GM23338 (cell line): ENCODE measurements around the gene ATG16L2. TPM values are rescaled to one million over a fixed set of nuclear protein-coding genes. Genes with fewer than 3 reads are reported as not detected.

Experiments used
- ATAC-seq: fragments of 200-7000 bp; cut with Tn5 transposase; 3 replicates; pipeline ENCODE4 v1.9.1; 2020
- DNase-seq: peaks from one replicate; pipeline ENCODE4 v3.0.0-alpha.2; 2015; ENCODE audit warnings: low spot score
- H2AFZ ChIP-seq: fragments of 200-600 bp; sonication (generic); 2 replicates; pipeline ENCODE4 v1.8.0; 2016; ENCODE audit warnings: antibody characterized with exemption, mild to moderate bottlenecking, moderate library complexity
- H3F3A ChIP-seq: fragments of 200-600 bp; sonication (generic); replicated peaks from 2 replicates; pipeline ENCODE4 v1.8.0; 2017; ENCODE audit warnings: antibody characterized with exemption, mixed run types, low read depth
- H3K27ac ChIP-seq: fragments of 200-600 bp; sonication (generic); 2 replicates; pipeline ENCODE4 v1.6.1; 2016; ENCODE audit warnings: low read depth
- H3K27me3 ChIP-seq: fragments of 200-600 bp; sonication (generic); 2 replicates; pipeline ENCODE4 v1.8.0; 2016; ENCODE audit warnings: mild to moderate bottlenecking, mixed run types, moderate library complexity; ENCODE audit not compliant: insufficient read depth
- H3K36me3 ChIP-seq: fragments of 200-600 bp; sonication (generic); 2 replicates; pipeline ENCODE4 v1.8.0; 2016; ENCODE audit warnings: mild to moderate bottlenecking; ENCODE audit not compliant: insufficient read depth
- H3K4me1 ChIP-seq: fragments of 200-600 bp; sonication (generic); 2 replicates; pipeline ENCODE4 v1.8.0; 2016; ENCODE audit warnings: mild to moderate bottlenecking, moderate library complexity; ENCODE audit not compliant: insufficient read depth
- H3K4me2 ChIP-seq: fragments of 200-600 bp; sonication (generic); 2 replicates; pipeline ENCODE4 v1.7.1; 2017; ENCODE audit warnings: mixed run types
- H3K4me3 ChIP-seq: fragments of 200-600 bp; sonication (generic); 2 replicates; pipeline ENCODE4 v1.6.1; 2016; ENCODE audit warnings: mixed run types
- H3K79me2 ChIP-seq: fragments of 200-600 bp; sonication (generic); replicated peaks from 2 replicates; pipeline ENCODE4 v1.8.0; 2017; ENCODE audit warnings: mild to moderate bottlenecking; ENCODE audit not compliant: insufficient read depth
- H3K9me2 ChIP-seq: fragments of 200-600 bp; sonication (generic); 2 replicates; pipeline ENCODE4 v1.8.0; 2017; ENCODE audit not compliant: insufficient read depth
- H4K20me1 ChIP-seq: fragments of 200-600 bp; sonication (generic); replicated peaks from 2 replicates; pipeline ENCODE4 v1.8.0; 2017; ENCODE audit warnings: mild to moderate bottlenecking; ENCODE audit not compliant: insufficient read depth
- H3K27ac Mint-ChIP-seq: 2 replicates; pipeline ENCODE4 v1.8.0; 2020; ENCODE audit warnings: inconsistent platforms, mild to moderate bottlenecking, moderate library complexity, mixed read lengths
- H3K27me3 Mint-ChIP-seq: 3 replicates; pipeline ENCODE4 v1.8.0; 2022; ENCODE audit warnings: low read depth, mild to moderate bottlenecking, moderate library complexity, mixed read lengths, inconsistent platforms; ENCODE audit not compliant: insufficient read depth, poor library complexity
- H3K36me3 Mint-ChIP-seq: 3 replicates; pipeline ENCODE4 v1.8.0; 2021; ENCODE audit warnings: low read depth, mild to moderate bottlenecking, inconsistent platforms, moderate library complexity, mixed read lengths
- H3K4me1 Mint-ChIP-seq: 3 replicates; pipeline ENCODE4 v1.8.0; 2020; ENCODE audit warnings: mild to moderate bottlenecking, inconsistent platforms, mixed read lengths
- H3K4me3 Mint-ChIP-seq: 3 replicates; pipeline ENCODE4 v1.8.0; 2021; ENCODE audit warnings: moderate library complexity, mild to moderate bottlenecking, inconsistent platforms, mixed read lengths
- H3K9me3 Mint-ChIP-seq: 3 replicates; pipeline ENCODE4 v1.8.0; 2020; ENCODE audit warnings: moderate library complexity, mild to moderate bottlenecking, inconsistent platforms, mixed read lengths
- CREB1 ChIP-seq: fragments of 250-450 bp; sonication (Bioruptor Pico); IDR thresholded peaks from 2 replicates; pipeline ENCODE4 v1.5.0; 2020; ENCODE audit warnings: low read depth, mild to moderate bottlenecking, moderate library complexity
- CTCF ChIP-seq, 2 experiments: fragments of 200-600 bp in 1 of 2; sonication (generic) in 1 of 2; conservative IDR thresholded peaks; 2 replicates each; pipeline versions ENCODE4 v1.5.1 to v1.6.1; 2016 to 2017; ENCODE audit warnings: antibody characterized with exemption in 2 of 2, low read depth in 2 of 2, mild to moderate bottlenecking in 2 of 2, moderate library complexity in 1 of 2
- EZH2 ChIP-seq: fragments of 200-600 bp; sonication (generic); IDR thresholded peaks from one replicate; pipeline ENCODE4 v1.8.0; 2017; ENCODE audit warnings: antibody characterized with exemption, mild to moderate bottlenecking, low read depth; ENCODE audit not compliant: unreplicated experiment
- EZH2phosphoT487 ChIP-seq: fragments of 200-600 bp; sonication (generic); IDR thresholded peaks from one replicate; pipeline ENCODE4 v1.8.1; 2018; ENCODE audit warnings: antibody characterized with exemption; ENCODE audit not compliant: unreplicated experiment
- JUNB ChIP-seq: IDR thresholded peaks from one replicate; pipeline ENCODE4 v1.6.1; 2016; ENCODE audit warnings: antibody characterized with exemption; ENCODE audit not compliant: unreplicated experiment
- NANOG ChIP-seq: IDR thresholded peaks from 2 replicates; pipeline ENCODE4 v1.6.1; 2016; ENCODE audit warnings: antibody characterized with exemption, borderline replicate concordance
- POLR2AphosphoS5 ChIP-seq: IDR thresholded peaks from 2 replicates; pipeline ENCODE4 v1.6.1; 2016; ENCODE audit warnings: antibody characterized with exemption, low read depth
- STAT1 ChIP-seq: IDR thresholded peaks from one replicate; pipeline ENCODE4 v1.6.1; 2016; ENCODE audit warnings: antibody characterized with exemption; ENCODE audit not compliant: unreplicated experiment
- ZNF114 ChIP-seq: fragments of 250-450 bp; sonication (Bioruptor Pico); IDR thresholded peaks from 2 replicates; pipeline ENCODE4 v1.5.0; 2020; ENCODE audit warnings: mild to moderate bottlenecking, moderate library complexity
- ZNF331 ChIP-seq: fragments of 250-450 bp; sonication (Bioruptor Pico); IDR thresholded peaks from 2 replicates; pipeline ENCODE4 v1.5.0; 2020; ENCODE audit warnings: low read depth, mild to moderate bottlenecking, moderate library complexity
- polyA plus RNA-seq: library from polyadenylated mRNA; unstranded; fragments of >200 nt; fragmentation: Nextera tagmentation; extraction: Ambion mirVana; gene quantifications from 2 replicates; pipeline ENCODE4 v1.2.1, GENCODE V29; 2016
- total RNA-seq: library from RNA; depleted of rRNA; stranded (reverse); fragments of >200 nt; shearing (Covaris generic); gene quantifications from 2 replicates; pipeline ENCODE4 v1.2.3, GENCODE V29; 2014
- TF ChIP-seq, protein P1 (sequence below): IDR thresholded peaks from 2 replicates; pipeline ENCODE4 v1.6.1; 2016; ENCODE audit warnings: antibody characterized with exemption
- TF ChIP-seq, protein P2 (sequence below): fragments of 250-450 bp; sonication (Bioruptor Pico); IDR thresholded peaks from 2 replicates; pipeline ENCODE4 v1.5.0; 2020; ENCODE audit warnings: mild to moderate bottlenecking, moderate library complexity

Gene ATG16L2
- total and polyA plus RNA-seq, 2 experiments from 2014 or later: 9.6 to 24.6 TPM

DNA sequence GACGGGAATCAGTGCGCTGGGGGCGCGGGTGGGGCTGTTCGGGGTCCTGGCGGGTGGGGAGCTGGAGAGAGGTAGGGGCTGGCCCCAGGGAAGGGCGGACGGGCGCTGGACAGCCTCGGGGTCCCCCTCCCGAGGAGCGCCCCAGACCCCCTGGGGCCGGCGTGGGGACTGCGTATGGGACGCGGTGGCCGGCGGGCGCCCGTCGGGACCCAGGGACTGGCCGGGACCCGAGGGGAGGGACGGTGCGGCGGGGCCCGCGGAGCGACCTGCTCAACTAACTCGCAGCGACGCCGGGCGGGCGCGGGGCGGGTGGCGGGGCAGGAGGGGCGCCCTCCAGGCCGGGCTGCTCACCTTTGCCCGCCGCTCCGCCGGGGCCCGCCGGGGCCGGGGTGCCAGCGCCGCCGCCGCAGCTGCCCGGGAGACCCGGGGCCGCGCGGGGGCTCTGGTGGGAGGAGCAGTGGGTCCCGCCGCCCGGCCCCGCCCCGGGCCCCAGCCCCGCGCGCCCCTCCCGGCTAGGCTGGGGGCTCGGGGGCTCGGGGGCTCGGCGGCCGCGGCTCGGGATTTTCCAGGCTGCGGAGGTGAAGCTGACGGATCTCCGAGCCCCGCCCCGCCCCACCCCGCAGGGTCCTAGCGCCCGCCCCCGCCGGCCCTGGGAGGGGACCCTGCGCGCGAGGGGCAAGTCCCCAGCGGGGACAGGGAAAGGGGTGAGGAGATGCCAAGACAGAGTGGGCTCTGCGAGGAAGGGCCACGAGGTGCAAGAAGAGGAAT, 32.7 kb upstream of the ATG16L2 start (continued):
- TF ChIP-seq ZNF331: no peak
- no peak for TF ChIP-seq EZH2
- TF ChIP-seq, protein P1, sequence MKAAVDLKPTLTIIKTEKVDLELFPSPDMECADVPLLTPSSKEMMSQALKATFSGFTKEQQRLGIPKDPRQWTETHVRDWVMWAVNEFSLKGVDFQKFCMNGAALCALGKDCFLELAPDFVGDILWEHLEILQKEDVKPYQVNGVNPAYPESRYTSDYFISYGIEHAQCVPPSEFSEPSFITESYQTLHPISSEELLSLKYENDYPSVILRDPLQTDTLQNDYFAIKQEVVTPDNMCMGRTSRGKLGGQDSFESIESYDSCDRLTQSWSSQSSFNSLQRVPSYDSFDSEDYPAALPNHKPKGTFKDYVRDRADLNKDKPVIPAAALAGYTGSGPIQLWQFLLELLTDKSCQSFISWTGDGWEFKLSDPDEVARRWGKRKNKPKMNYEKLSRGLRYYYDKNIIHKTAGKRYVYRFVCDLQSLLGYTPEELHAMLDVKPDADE: no peak

- Histone ChIP-seq H3K27me3 (peaks cover 14% of the 10 kb centered on the region), H3F3A (no peaks in the 10 kb centered on the region), H3K4me3 (peak overlapping the region; percentile 60), H4K20me1 (no peaks in the 10 kb centered on the region), H2AFZ (peak overlapping the region; percentile 96), H3K9me2 (no peaks in the 10 kb centered on the region), H3K79me2 (no peaks in the 10 kb centered on the region), H3K36me3 (no peaks in the 10 kb centered on the region), H3K4me1 (peaks cover 15% of the 10 kb centered on the region; the same call in 1 of the 2 replicates), H3K27ac (no peak overlapping the region), H3K4me2 (peak overlapping the region; percentile 86)
- Mint-ChIP-seq H3K4me1 (peaks cover 33% of the 10 kb centered on the region), H3K9me3 (no peaks in the 10 kb centered on the region), H3K4me3 (peak overlapping the region; percentile 79), H3K27ac (no peak overlapping the region), H3K36me3 (no peaks in the 10 kb centered on the region; the same call in 2 of the 3 replicates), H3K27me3 (peaks cover 18% of the 10 kb centered on the region)
- peak; percentile 55 for ATAC-seq
- peak; percentile 71 for DNase-seq
- no peak for TF ChIP-seq ZNF114 (CRISPR knock-in tag)
- no peak for TF ChIP-seq JUNB
- TF ChIP-seq, protein P2, sequence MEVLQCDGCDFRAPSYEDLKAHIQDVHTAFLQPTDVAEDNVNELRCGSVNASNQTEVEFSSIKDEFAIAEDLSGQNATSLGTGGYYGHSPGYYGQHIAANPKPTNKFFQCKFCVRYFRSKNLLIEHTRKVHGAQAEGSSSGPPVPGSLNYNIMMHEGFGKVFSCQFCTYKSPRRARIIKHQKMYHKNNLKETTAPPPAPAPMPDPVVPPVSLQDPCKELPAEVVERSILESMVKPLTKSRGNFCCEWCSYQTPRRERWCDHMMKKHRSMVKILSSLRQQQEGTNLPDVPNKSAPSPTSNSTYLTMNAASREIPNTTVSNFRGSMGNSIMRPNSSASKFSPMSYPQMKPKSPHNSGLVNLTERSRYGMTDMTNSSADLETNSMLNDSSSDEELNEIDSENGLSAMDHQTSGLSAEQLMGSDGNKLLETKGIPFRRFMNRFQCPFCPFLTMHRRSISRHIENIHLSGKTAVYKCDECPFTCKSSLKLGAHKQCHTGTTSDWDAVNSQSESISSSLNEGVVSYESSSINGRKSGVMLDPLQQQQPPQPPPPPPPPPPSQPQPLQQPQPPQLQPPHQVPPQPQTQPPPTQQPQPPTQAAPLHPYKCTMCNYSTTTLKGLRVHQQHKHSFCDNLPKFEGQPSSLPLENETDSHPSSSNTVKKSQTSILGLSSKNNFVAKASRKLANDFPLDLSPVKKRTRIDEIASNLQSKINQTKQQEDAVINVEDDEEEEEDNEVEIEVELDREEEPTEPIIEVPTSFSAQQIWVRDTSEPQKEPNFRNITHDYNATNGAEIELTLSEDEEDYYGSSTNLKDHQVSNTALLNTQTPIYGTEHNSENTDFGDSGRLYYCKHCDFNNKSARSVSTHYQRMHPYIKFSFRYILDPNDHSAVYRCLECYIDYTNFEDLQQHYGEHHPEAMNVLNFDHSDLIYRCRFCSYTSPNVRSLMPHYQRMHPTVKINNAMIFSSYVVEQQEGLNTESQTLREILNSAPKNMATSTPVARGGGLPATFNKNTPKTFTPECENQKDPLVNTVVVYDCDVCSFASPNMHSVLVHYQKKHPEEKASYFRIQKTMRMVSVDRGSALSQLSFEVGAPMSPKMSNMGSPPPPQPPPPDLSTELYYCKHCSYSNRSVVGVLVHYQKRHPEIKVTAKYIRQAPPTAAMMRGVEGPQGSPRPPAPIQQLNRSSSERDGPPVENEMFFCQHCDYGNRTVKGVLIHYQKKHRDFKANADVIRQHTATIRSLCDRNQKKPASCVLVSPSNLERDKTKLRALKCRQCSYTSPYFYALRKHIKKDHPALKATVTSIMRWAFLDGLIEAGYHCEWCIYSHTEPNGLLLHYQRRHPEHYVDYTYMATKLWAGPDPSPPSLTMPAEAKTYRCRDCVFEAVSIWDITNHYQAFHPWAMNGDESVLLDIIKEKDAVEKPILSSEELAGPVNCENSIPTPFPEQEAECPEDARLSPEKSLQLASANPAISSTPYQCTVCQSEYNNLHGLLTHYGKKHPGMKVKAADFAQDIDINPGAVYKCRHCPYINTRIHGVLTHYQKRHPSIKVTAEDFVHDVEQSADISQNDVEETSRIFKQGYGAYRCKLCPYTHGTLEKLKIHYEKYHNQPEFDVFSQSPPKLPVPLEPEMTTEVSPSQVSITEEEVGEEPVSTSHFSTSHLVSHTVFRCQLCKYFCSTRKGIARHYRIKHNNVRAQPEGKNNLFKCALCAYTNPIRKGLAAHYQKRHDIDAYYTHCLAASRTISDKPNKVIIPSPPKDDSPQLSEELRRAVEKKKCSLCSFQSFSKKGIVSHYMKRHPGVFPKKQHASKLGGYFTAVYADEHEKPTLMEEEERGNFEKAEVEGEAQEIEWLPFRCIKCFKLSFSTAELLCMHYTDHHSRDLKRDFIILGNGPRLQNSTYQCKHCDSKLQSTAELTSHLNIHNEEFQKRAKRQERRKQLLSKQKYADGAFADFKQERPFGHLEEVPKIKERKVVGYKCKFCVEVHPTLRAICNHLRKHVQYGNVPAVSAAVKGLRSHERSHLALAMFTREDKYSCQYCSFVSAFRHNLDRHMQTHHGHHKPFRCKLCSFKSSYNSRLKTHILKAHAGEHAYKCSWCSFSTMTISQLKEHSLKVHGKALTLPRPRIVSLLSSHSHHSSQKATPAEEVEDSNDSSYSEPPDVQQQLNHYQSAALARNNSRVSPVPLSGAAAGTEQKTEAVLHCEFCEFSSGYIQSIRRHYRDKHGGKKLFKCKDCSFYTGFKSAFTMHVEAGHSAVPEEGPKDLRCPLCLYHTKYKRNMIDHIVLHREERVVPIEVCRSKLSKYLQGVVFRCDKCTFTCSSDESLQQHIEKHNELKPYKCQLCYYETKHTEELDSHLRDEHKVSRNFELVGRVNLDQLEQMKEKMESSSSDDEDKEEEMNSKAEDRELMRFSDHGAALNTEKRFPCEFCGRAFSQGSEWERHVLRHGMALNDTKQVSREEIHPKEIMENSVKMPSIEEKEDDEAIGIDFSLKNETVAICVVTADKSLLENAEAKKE (CRISPR knock-in tag): no peak
- no peak for TF ChIP-seq EZH2
- TF ChIP-seq POLR2AphosphoS5: no peak
- no peak for TF ChIP-seq EZH2phosphoT487
- no peak for TF ChIP-seq CREB1 (CRISPR knock-in tag)
- TF ChIP-seq NANOG: no peak
- no peak for TF ChIP-seq STAT1
- no peak for TF ChIP-seq ZNF331
- no peak for TF ChIP-seq CTCF (conservative IDR thresholded peaks at IDR 0.05; ENCODE audit: low read depth in 2 of 2)
These were observed 31.9 kb upstream of the ATG16L2 start for GRCh38 chr11:72782081-72782920.
